ENCODE measurements around the gene CTTN. TPM values are rescaled to one million over a fixed set of nuclear protein-coding genes. Genes with fewer than 3 reads are reported as not detected.
A peak's percentile ranks its signal among the peaks of the same experiment; 100 is the strongest.

The CTTN gene
- total and polyA plus RNA-seq, 2 of the 8 experiments (the other 6 are each of a cell fraction or from before 2014, with no cell fraction given), result 84.6 to 216 TPM

DNA sequence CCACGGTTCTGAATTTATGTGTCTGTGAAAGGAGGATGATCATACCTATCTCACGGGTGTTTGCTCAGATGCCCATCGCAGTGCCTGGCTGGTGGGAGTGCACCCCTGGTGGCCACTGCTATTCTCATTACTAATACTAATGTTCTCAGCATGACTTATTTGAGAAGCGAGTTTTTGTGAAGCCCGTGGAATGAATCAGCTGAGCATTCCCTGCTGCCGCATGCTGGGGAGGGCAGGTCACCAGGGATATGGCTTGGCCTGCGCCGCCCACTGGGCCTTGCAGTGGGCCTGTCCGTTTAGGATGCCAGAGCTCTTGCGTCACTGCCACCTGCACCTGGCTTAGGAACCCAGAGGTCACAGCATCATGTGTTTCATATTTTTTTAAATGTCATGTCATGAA lies 16.9 kb downstream of the CTTN start:
- Histone ChIP-seq H2AFZ (ENCODE audit: low read length) (no peak overlapping the region), H3K36me3 (ENCODE audit: control insufficient read depth in 2 of 4, insufficient read depth in 4 of 4, low read length in 3 of 4) (peaks cover 46 to 87% (median 80%) of the 10 kb centered on the region in 4 experiments), H3K23me2 (ENCODE audit: low read depth, low read length) (no peaks in the 10 kb centered on the region), H3K9ac (replicated peaks in 1 of 4; ENCODE audit: extremely low read depth in 1 of 4, low read depth in 3 of 4, low read length in 3 of 4) (no peak overlapping the region), H3K4me1 (replicated peaks in 1 of 4; ENCODE audit: control insufficient read depth in 3 of 4, insufficient read depth in 4 of 4, low read length in 3 of 4) (no peaks in the 10 kb centered on the region), H4K8ac (ENCODE audit: extremely low read depth, insufficient read depth, low read length) (no peak overlapping the region), H3K14ac (ENCODE audit: insufficient read length) (no peak overlapping the region), H3K79me2 (ENCODE audit: control insufficient read depth in 1 of 2, insufficient read depth in 2 of 2, low read length in 2 of 2) (no peaks in the 10 kb centered on the region), H3K27me3 (replicated peaks in 1 of 4; ENCODE audit: control insufficient read depth in 3 of 4, extremely low read depth in 1 of 4, insufficient read depth in 3 of 4, low read length in 3 of 4) (no peaks in the 10 kb centered on the region), H4K91ac (replicated peaks; ENCODE audit: insufficient read length, low read length) (no peak overlapping the region), H3K18ac (ENCODE audit: extremely low read depth, low read length) (no peak overlapping the region), H3K4me3 (ENCODE audit: extremely low read depth in 1 of 4, insufficient read depth in 2 of 4, low read depth in 3 of 4, low read length in 4 of 4) (no peak overlapping the region), H3K23ac (ENCODE audit: insufficient read length) (no peak overlapping the region), H2BK120ac (replicated peaks; ENCODE audit: low read depth, low read length) (no peak overlapping the region), H2AK5ac (ENCODE audit: low read depth, low read length) (no peak overlapping the region), H2BK20ac (ENCODE audit: low read length) (no peak overlapping the region), H2BK5ac (ENCODE audit: low read depth, low read length) (no peak overlapping the region), H3K4ac (replicated peaks; ENCODE audit: insufficient read length, low read depth, low read length) (no peak overlapping the region), H3K27ac (ENCODE audit: low read depth, low read length) (no peak overlapping the region), H3K56ac (replicated peaks; ENCODE audit: insufficient read length, low read depth, low read length) (no peak overlapping the region), H4K20me1 (replicated peaks in 1 of 2; ENCODE audit: control insufficient read depth in 1 of 2, insufficient read depth in 2 of 2, low read length in 2 of 2) (peaks cover 5 to 27% of the 10 kb centered on the region in 2 experiments), H2BK15ac (ENCODE audit: low read length) (no peak overlapping the region), H4K5ac (ENCODE audit: insufficient read length, low read depth, low read length) (no peak overlapping the region), H3K9me3 (ENCODE audit: insufficient read depth in 2 of 2, low read depth in 1 of 2, low read length in 1 of 2) (no peaks in the 10 kb centered on the region), H3K79me1 (ENCODE audit: low read depth, low read length) (no peaks in the 10 kb centered on the region; the same call in 1 of the 2 replicates), H2BK12ac (ENCODE audit: low read depth, low read length) (no peak overlapping the region), H3K4me2 (ENCODE audit: insufficient read depth in 1 of 2, low read depth in 2 of 2, low read length in 2 of 2) (no peak overlapping the region)
- TF ChIP-seq, protein P1, sequence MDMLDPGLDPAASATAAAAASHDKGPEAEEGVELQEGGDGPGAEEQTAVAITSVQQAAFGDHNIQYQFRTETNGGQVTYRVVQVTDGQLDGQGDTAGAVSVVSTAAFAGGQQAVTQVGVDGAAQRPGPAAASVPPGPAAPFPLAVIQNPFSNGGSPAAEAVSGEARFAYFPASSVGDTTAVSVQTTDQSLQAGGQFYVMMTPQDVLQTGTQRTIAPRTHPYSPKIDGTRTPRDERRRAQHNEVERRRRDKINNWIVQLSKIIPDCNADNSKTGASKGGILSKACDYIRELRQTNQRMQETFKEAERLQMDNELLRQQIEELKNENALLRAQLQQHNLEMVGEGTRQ (IDR thresholded peaks at IDR 0.05; ENCODE audit: low read length), result no peak
- TF ChIP-seq TAF1 (IDR thresholded peaks at IDR 0.05; ENCODE audit: low read depth, low read length) (no peak), TBP (IDR thresholded peaks at IDR 0.05; ENCODE audit: low read depth, low read length) (no peak)
- TF ChIP-seq, protein P2, sequence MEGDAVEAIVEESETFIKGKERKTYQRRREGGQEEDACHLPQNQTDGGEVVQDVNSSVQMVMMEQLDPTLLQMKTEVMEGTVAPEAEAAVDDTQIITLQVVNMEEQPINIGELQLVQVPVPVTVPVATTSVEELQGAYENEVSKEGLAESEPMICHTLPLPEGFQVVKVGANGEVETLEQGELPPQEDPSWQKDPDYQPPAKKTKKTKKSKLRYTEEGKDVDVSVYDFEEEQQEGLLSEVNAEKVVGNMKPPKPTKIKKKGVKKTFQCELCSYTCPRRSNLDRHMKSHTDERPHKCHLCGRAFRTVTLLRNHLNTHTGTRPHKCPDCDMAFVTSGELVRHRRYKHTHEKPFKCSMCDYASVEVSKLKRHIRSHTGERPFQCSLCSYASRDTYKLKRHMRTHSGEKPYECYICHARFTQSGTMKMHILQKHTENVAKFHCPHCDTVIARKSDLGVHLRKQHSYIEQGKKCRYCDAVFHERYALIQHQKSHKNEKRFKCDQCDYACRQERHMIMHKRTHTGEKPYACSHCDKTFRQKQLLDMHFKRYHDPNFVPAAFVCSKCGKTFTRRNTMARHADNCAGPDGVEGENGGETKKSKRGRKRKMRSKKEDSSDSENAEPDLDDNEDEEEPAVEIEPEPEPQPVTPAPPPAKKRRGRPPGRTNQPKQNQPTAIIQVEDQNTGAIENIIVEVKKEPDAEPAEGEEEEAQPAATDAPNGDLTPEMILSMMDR (IDR thresholded peaks at IDR 0.05; ENCODE audit: control extremely low read depth in 1 of 3, insufficient read depth in 1 of 3, low read depth in 1 of 3, low read length in 3 of 3), result peak in 2 of 3 experiments; percentile 9 to 26; a peak in 3 of 4 replicates
- DNase-seq (ENCODE audit: low read depth in 1 of 2, low spot score in 2 of 2) (no peak), FAIRE-seq (no peak)
- 94% methylated on average over 10 of the region's 10 CpGs; no CpG with 5 or more reads in 1 of the 2 experiments for whole genome bisulfite sequencing, 2 experiments (ENCODE audit: extremely low coverage in 1 of 2, insufficient coverage in 1 of 2, insufficient read length in 1 of 2, insufficient replicate concordance in 2 of 2, low coverage in 1 of 2, low lambda C conversion rate in 2 of 2, missing lambda C conversion rate in 1 of 2)
- CTCF ChIA-PET (ENCODE audit: partially characterized antibody), result interaction anchor here (0.6 to 1.3 kb wide), 6 partner anchors 9 to 56 kb away, joined by 3 read pairs; no protein-coding TSS in a partner anchor
- POLR2A ChIA-PET (ENCODE audit: partially characterized antibody), result interaction anchor here (1.0 to 1.3 kb wide), 3 partner anchors 9 to 11 kb away, joined by 3 read pairs; no protein-coding TSS in a partner anchor

All from H1 (cell line).